KMS-11 (cell line): ENCODE measurements around the gene CYB561D1.

Experiments used
- H2AFZ ChIP-seq: fragments of 200-600 bp; sonication (generic); 2 replicates; pipeline ENCODE4 v1.6.1; 2016; ENCODE audit warnings: antibody characterized with exemption, mixed run types, low read depth
- H3K27ac ChIP-seq: fragments of 200-600 bp; sonication (generic); 2 replicates; pipeline ENCODE4 v1.6.1; 2016; ENCODE audit warnings: mild to moderate bottlenecking, mixed run types
- H3K27me3 ChIP-seq: fragments of 200-600 bp; sonication (generic); 2 replicates; pipeline ENCODE4 v1.6.1; 2017; ENCODE audit warnings: mild to moderate bottlenecking, low read depth, mixed run types, moderate library complexity; ENCODE audit not compliant: insufficient read depth
- H3K36me3 ChIP-seq: fragments of 200-600 bp; sonication (generic); 2 replicates; pipeline ENCODE4 v1.6.1; 2017; ENCODE audit warnings: mild to moderate bottlenecking, mixed run types; ENCODE audit not compliant: insufficient read depth
- H3K4me1 ChIP-seq: fragments of 200-600 bp; sonication (generic); 2 replicates; pipeline ENCODE4 v1.6.1; 2016; ENCODE audit warnings: mild to moderate bottlenecking, low read depth, mixed run types; ENCODE audit not compliant: poor library complexity, severe bottlenecking
- H3K4me2 ChIP-seq: fragments of 200-600 bp; sonication (generic); 2 replicates; pipeline ENCODE4 v1.7.0; 2016; ENCODE audit warnings: mild to moderate bottlenecking, mixed run types
- H3K4me3 ChIP-seq: fragments of 200-600 bp; sonication (generic); IDR thresholded peaks from 2 replicates; pipeline ENCODE4 v1.6.1; 2017; ENCODE audit warnings: low read depth, low read length, mixed read lengths; ENCODE audit not compliant: insufficient read depth
- H3K79me2 ChIP-seq: fragments of 200-600 bp; sonication (generic); 2 replicates; pipeline ENCODE4 v1.6.1; 2016; ENCODE audit warnings: low read depth, mixed run types; ENCODE audit not compliant: insufficient read depth
- H3K9ac ChIP-seq: fragments of 200-600 bp; sonication (generic); 2 replicates; pipeline ENCODE4 v1.6.1; 2016; ENCODE audit warnings: mild to moderate bottlenecking, mixed run types
- H4K20me1 ChIP-seq: fragments of 200-600 bp; sonication (generic); 2 replicates; pipeline ENCODE4 v1.6.1; 2016; ENCODE audit warnings: mild to moderate bottlenecking, mixed run types; ENCODE audit not compliant: insufficient read depth
- CTCF ChIP-seq: fragments of 200-600 bp; sonication (generic); conservative IDR thresholded peaks from 2 replicates; pipeline ENCODE4 v1.6.1; 2017; ENCODE audit warnings: low read depth, mild to moderate bottlenecking, antibody characterized with exemption, low read length, moderate library complexity, mixed read lengths

The CYB561D1 gene

GRCh38 chr1:109514846-109515245, 21.0 kb downstream of the CYB561D1 start:
- TF ChIP-seq CTCF = no peak
- H3K27me3 ChIP-seq = no peaks in the 10 kb centered on the region
- H3K4me1 ChIP-seq = peaks cover 7% of the 10 kb centered on the region
- H4K20me1 ChIP-seq = no peaks in the 10 kb centered on the region
- H3K79me2 ChIP-seq = no peaks in the 10 kb centered on the region
- no peak overlapping the region for H3K4me2 ChIP-seq
- no peak overlapping the region for H3K9ac ChIP-seq
- no peak overlapping the region for H2AFZ ChIP-seq
- H3K4me3 ChIP-seq = no peak overlapping the region
- no peaks in the 10 kb centered on the region for H3K36me3 ChIP-seq
- H3K27ac ChIP-seq = no peak overlapping the region

- no peaks in the 10 kb centered on the region for H3K4me1 ChIP-seq
- no peaks in the 10 kb centered on the region for H3K36me3 ChIP-seq
- no peak overlapping the region for H3K9ac ChIP-seq
- no peaks in the 10 kb centered on the region for H4K20me1 ChIP-seq
- no peak overlapping the region for H3K4me2 ChIP-seq
- H3K27ac ChIP-seq = no peak overlapping the region
- no peak overlapping the region for H2AFZ ChIP-seq
- H3K4me3 ChIP-seq = no peak overlapping the region
- no peaks in the 10 kb centered on the region for H3K27me3 ChIP-seq
- H3K79me2 ChIP-seq = no peaks in the 10 kb centered on the region
- TF ChIP-seq CTCF = no peak
Observed at GRCh38 chr1:109516872-109517271, 23.0 kb downstream of the CYB561D1 start.

- Histone ChIP-seq H4K20me1 (no peaks in the 10 kb centered on the region), H3K4me1 (no peaks in the 10 kb centered on the region), H3K79me2 (no peaks in the 10 kb centered on the region), H3K4me2 (no peak overlapping the region), H3K27ac (no peak overlapping the region), H3K9ac (no peak overlapping the region), H3K4me3 (no peak overlapping the region), H3K27me3 (no peaks in the 10 kb centered on the region), H2AFZ (no peak overlapping the region), H3K36me3 (no peaks in the 10 kb centered on the region)
- TF ChIP-seq CTCF = no peak
Observed at GRCh38 chr1:109517337-109517736, 23.4 kb downstream of the CYB561D1 start.

- H3K4me3 ChIP-seq = no peak overlapping the region
- H3K36me3 ChIP-seq = no peaks in the 10 kb centered on the region
- H4K20me1 ChIP-seq = no peaks in the 10 kb centered on the region
- no peaks in the 10 kb centered on the region for H3K79me2 ChIP-seq
- no peak overlapping the region for H3K27ac ChIP-seq
- no peak overlapping the region for H3K4me2 ChIP-seq
- no peak overlapping the region for H3K9ac ChIP-seq
- no peak overlapping the region for H2AFZ ChIP-seq
- no peaks in the 10 kb centered on the region for H3K4me1 ChIP-seq
- H3K27me3 ChIP-seq = no peaks in the 10 kb centered on the region
- no peak for TF ChIP-seq CTCF
Observed at GRCh38 chr1:109521002-109521951, 27.4 kb downstream of the CYB561D1 start.
